ENCODE measurements around the gene MAP4K1.
A peak's percentile ranks its signal among the peaks of the same experiment; 100 is the strongest.
"Not testable (repeated sequence)": the region's sequence is repeated elsewhere in the genome, so short reads cannot be mapped to it uniquely, and the experiment has no call there.

Gene MAP4K1

DNA sequence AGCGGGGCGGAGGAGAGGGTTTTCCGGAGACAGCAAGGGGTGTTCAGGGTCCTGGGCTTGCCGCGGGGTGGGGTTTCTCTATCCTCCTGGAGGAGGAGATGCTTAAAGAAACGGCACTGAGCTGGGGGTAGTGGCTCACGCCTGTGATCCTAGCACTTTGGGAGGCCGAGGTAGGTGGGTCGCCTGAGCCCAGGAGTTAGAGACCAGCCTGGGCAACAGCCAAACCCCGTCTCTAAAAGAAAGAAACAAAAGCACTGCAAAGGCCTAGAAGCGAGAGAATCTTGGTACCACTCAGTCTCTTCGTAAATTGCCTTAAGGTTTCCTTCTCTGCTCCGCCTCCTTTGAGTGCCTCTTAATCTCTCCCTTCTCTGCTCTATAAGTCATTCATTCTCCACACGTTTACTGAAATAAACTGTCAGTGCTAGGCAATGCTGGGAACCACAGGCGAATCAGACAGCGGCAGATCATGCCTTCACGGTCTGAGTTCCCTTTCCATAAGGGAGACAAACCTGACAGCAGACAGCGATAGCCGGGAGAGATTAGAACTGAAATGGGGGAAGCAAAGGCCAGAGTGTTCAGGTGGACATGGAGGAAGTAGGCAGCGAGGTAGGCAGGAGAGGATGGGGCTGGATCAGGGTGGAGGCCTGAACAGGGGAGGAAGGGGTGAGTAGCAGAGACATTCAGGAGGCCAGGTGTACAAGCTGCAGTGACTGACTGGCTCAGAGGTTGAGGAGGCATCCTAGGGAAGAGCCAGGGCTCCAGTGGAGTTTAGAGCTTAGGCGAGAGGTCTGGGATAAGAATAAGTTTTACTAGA is 1.8 kb upstream of the MAP4K1 start:
- no peak for DNase-seq

DNA sequence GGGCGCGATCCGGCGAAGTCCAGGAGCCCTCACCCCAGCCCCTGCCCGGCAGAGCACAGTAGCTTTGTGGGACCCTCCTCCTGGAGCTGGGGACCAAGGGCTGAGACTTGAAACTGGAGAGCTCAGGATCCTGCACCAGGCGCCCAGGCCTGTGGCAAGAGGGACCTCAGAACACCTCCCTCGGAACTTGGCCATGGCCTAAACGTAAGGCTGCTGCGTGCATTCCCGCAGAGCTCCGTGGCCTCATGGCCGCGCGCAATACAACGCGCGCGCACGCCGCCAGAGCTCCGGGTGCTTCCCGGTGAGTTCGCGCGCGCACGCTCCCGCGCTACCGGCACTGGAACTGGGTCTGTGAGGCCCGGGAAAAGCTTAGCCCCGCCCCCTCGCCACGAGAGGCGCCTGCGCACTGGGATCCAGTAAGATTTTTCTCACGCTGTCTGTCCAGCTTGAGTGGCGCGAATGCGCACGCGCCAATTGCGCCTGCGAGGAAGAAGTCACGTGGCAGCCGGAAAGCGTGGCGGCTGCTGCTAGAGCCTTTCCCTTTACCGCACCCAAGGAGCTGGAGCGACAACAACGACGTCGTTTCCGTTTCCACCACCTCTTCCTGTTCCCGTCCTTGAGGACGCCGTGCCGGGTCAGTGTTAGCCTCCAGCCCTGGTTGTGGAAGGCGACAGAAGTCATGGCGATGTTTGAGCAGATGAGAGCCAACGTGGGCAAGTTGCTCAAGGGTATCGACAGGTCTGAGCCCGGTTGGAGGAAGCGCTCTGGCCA is 1.0 kb upstream of the MAP4K1 start, which contains the start of gene EIF3K:
EIF3K (plus strand) TSS at position 599 of the 771 bp plus-strand sequence; CDS start at position 680, 81 bp downstream.
- peak; percentile 97 for DNase-seq

DNA sequence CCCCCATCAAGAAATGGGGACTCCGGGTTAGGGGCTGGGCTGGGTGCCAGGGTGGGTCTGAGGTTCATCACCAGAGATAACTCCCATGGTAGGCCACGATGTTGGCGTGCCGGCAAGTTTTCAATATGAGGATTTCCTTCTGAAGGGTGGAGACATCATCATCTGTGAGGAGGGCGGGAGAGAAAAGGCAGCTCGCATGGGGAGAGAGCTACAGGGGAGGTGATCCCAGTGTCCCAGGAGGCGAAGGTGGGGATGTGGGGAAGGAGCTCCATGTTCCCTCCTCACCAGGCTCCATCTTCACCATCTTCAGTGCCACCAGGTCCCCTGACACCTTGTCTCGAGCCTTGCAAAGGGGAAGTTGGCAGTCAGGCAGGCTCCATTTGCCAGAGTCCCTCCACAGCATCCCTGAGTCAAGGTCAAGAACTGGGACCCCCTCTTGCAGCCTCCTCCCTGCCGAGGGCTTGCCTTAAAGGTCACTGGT is 430 bp downstream of the MAP4K1 start:
- DNase-seq, result no peak

DNA sequence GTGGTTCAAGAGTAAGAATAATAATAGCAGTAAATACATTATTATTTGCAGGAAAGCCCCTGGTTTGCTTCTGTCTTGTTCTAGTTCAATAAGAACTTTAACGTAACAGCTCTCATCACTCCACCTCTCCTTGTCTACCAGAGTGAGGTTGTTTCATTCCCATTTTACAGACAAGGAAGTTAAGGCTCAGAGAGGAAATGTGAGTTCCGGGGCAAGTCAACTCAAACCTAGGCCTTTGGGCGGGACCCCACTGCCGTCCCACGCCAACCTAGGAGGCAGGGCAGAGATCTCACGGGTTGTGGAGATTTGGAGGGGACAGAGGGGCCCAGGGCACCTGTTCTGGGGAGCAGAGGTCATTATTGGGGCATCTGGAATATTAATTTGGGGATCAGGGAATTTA is 1.5 kb downstream of the MAP4K1 start:
- DNase-seq, result no peak

DNA sequence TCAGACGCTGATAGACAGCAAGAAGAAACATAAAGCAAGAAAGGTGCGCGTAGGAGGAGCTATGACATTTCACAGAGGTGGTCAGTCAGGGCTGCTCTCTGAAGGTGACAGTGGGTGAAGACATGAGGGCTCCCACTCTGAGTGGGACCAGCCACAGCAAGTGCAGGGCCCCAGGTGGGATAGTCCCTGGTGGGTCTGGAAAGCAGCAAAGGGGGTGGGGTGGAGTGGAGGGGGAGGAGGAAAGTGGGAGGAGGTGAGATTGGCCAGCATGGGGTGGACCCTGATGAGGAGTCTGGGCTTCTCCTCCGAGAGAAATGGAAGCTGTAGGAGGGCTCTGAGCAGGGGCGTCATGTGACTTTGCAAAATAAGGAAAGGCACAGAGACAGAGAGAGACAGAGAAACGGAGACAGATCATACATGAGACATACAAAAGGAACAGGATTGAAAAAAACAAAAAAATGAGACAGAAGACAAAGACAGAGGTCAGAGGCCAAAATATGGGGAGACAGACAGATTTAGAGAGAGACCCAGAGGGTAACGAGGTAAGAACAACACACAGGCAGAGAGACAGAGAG is 2.7 kb downstream of the MAP4K1 start:
- DNase-seq, result no peak

DNA sequence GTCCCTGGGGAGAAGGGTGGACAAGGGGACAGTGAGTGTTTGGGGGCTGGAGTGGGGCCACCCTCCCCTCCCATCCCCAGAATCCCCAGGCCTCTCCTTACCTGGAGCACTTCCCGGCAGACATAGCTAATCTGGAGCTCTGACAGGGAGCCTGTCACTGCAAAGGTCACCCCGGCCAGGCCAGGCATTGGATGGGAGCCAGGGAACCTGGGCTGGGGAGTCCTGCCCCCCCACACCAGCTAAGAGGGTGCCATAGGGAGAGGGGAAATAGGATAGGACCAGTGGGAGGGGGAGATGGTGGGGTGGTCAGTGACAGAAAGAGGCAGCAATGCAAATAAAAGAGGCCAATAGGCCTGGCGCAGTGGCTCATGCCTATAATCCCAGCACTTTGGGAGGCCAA is 3.5 kb downstream of the MAP4K1 start:
- no peak for DNase-seq

DNA sequence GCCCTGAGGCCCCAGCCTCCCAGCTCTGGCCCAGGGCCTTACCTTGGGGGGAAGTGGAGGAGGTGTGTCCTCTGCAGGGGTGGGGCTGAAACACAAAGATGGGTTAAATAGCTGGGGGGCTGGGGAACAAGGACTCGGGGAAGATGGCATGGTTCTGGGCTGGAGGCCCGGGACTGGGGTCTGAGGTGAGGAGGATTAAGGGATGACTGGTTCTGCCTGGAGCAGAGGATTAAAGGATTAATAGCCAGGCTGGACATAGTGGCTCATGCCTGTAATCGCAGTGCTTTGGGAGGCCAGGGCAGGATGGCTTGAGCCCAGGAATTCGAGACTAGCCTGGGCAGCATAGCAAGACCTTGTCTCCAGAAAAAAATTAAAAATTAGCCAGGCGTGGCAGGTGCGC is 11.6 kb downstream of the MAP4K1 start:
- DNase-seq, result no peak

DNA sequence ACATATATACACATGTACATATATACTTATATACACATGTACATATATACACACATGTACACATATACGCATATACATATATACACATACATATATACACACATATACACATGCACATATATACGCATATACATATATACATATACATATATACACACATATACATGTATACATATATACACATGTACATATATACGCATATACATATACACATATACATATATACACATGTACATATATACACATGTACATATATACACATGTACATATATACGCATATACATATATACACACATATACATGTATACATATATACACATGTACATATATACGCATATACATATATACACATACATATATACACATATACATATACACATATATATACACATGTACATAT is 14.9 kb downstream of the MAP4K1 start:
- DNase-seq, result not testable (repeated sequence)

DNA sequence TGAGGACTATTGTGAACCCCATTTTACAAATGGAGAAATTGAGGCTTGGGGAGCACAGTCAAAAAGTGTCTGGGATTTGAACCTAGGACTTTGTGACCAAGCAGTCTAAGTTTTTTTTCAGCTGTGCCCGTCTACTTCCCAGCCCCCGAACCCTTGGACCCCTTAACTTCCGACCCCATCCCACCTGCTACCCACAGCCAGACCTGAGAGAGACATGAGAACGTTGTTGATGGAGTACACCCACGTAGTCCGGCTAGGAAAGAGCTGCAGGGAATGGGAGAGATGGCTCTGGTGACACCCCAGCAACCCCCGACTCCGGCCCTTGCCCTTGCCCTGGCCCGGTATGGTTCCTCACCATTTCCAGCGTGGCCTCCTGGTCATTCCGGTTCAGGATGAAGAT is 18.0 kb downstream of the MAP4K1 start:
- DNase-seq, result no peak

DNA sequence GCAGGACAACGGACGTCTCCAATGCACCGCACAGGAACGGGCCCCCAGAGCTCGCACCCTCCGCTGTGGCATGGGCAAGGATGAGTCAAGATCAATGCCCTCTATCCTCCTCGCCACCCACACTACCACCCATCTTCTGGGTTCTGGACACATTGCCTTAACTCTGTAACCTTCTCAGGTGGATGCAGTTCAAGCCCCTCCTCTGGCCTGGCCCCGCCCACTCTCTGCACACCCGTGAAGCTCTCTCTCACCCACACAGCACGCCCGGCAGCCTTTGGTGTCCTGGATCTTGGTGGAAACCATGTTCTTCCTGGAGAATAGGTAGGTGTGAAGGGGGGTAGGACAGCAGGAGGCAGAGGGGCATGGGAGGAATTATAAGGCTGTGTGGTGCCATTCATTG is 20.7 kb downstream of the MAP4K1 start:
- no peak for DNase-seq

DNA sequence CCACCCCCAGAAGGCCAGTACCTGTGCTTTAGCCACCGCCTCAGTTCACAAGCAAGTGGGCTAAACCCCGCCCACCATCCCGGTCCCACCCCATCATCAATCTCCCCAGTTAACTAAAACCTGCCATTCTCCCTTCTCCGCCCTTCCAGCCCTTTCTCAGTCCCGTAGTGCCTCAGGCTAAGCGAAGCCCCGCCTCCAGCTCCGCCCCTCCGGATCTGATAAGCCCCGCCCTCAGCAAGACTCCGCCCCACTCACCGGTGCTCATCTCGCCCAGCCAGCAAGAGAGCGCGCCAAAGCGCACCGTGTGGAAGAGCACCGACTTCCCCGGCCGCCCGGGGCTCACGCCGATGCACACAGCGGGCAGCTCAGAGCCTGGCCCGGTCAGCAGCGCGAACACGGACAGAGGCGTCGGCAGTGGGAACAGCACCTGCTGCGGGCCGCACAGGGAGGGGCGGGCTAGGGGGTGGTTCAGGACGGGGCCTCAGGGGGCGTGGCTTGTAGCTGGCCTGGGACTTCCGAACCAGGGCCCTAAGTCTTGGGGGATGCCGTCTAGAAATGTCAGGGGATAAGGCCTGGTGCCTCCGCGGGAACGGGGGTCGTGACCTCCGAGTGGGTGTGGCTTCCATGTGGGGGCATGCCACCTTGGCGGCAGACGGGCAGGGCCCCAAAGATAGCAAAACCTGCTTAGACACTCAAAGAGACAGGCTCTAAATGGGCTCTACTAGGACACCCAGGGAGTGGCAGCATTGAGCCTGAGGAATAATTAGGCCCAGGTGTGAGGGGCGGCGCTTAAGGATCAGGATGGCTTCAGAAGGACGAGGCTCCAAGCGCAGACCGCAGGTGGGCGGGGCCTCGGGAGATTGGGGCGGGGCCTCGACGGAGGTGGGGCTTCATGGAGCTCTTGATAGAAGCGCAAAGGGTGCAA is 21.4 kb downstream of the MAP4K1 start:
- no peak for DNase-seq

DNA sequence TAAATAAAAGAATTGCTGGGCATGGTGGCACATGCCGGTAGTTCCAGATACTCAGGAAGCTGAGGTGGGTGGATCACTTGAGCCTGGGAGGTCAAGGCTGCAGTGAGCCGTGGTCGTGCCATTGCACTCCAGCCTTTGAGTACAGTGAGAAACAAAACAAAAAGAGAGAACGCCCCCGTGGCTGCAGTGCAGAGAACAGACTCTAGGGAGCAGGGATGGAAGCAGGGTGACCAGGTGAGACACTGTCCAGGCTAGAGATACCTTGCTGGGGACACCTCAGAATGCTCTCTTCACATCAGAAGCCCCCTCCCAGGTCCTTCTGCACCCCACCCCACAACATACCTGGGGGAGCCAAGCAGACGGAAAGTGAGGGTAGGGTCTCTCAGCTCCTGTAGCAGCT is 24.8 kb downstream of the MAP4K1 start:
- DNase-seq, result no peak

DNA sequence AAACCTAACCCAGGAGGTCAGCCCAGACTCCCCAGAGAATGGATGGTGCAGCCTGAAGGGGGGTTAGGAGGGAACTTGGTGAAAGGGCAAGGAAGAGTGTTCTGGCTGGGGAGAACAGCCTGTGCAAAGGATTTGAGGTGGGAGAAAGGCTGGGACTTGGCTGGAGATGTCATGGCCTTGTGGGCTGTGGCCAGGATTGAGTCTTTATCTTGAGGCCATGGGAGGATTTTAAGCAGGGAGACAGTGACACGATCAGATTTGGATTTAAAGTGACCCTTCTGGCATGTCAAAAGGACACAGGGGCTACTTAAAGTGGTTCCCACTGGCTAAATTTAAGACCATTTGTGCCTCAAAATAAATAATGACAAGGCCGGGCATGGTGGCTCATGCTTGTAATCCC is 29.7 kb downstream of the MAP4K1 start:
- no peak for DNase-seq

DNA sequence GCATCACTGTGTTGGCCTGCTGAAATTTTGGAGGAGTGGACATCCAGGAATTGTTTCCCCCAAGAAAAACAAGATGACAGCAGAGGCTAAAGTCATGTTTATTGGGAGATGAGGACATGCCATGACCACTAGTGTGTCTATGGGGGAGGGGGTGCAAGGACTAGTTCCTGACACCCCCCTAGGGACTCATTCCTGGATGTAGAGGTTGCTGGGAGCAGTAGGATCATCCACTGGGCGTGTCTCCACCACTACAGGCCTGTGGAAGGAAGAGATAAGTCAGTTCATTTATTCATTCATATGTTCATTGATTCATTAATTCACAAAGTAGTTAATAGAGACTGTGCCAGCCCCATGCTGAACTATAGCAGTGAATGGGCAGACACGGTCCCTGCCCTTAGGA is 30.2 kb downstream of the MAP4K1 start:
- no peak for DNase-seq

DNA sequence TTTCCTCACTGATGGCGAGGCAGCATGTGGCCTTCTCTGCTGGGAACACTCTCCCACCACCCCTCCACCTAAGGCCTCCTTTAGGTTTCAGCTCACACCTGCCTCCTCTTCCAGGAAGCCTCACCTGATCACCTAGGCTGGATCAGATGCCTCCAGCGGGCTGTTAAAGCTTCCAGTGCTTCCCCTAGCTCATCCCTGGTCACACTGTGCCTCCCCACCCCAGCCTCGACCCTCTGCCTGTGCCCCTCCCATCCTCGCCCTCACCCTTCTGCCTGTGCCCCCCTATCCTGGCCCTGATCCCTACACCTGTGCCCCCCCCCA is 33.8 kb downstream of the MAP4K1 start:
- no peak for DNase-seq

DNA sequence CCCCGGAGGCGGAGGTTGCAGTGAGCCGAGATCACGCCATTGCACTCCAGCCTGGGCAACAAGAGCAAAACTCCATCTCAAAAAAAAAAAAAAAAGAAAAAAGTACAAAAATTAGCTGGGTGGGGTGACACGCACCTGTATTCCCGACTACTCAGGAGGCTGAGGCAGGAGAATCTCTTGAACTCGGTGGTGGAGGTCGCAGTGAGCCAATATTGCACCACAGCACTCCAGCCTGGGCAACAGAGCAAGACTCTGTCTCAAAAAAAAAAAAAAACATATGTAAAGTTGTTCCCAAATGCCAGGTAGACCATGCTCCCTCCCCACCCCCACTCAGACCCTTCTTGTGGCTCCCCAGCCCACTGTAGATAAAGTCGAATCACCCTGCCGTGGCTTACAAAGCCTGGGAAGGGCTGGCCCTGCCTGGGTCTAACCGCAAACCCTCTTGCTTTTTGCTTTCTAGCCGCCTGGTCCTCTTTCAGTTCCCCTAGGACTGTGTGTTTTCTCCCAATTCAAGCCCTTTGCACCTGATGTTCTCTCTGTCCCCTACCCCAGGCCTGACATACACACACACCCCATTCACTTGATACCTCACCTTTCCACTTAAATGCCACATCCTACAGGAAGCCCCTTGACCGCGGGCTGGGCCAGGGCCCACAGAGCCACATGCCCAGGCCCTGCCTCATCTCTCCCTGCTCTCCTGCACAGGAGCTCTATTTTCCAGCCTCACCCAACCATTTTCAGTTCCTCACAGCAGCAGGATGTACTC is 34.4 kb downstream of the MAP4K1 start:
- no peak for DNase-seq

DNA sequence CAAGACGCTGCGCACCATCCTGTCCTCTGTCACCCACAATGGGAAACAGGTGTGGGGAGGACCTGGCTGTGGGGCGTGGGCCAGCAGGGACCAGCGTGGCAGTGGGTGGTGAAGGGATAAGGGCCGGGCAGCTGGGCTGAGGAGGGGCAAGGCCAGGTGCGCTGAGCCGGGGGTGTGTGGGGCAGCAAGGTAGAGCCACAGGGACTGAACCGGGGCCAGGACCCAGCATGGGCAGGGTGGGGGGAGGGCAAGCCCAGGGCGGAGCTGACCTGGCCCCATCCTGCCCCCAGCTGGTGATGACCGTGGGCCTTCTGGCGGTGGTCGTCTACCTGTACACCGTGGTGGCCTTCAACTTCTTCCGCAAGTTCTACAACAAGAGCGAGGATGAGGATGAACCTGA is 37.7 kb downstream of the MAP4K1 start:
- no peak for DNase-seq

DNA sequence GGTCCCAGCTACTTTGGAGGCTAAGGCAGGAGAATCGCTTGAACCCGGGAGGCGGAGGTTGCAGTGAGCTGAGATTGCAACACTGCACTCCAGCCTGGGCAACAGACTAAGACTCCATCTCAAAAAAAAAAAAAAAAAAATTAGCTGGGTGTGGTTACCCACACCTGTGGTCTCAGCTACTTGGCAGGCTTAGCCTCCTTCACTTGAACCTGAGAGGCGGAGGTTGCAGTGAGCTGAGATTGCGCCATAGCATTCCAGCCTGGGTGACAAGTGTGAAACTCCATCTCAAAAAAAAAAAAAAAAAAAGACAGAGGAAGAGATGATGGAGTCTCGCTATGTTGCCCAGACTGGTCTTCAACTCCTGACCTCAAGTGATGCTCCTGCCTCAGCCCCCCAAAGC is 38.4 kb downstream of the MAP4K1 start:
- not testable (repeated sequence) for DNase-seq

DNA sequence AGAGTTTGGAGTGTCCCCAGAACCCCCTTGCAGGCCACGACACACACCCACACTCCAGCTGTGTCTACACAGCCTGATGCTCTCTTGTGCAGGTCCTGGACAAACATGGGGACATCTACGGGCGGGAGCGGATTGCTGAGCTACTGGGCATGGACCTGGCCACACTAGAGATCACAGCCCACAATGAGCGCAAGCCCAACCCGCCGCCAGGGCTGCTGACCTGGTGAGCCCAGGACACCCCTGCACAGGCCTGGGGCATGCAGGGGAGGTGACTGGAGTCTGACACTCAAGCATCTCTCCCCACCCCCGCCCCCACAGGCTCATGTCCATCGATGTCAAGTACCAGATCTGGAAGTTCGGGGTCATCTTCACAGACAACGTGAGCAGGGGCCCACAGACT is 39.9 kb downstream of the MAP4K1 start:
- no peak for DNase-seq

DNA sequence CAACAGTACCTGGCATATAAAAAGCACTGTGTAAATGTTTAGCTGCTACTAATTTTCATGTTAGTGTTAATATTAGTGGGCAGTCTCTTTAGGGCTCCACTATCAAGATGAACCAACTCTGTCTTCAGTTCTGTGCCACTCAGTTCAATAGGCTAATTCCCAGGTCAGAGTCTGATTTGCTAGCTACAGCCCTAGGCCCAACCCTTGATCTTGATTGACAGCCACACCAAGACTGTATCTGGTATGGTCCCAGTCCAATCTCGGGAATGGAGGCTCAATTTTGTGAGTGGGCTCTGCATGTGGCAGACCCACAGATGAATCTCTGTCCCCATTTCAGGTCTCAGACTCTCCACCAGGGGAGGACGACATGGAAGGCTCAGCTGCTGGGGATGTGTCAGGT is 46.1 kb downstream of the MAP4K1 start:
- DNase-seq, result no peak

DNA sequence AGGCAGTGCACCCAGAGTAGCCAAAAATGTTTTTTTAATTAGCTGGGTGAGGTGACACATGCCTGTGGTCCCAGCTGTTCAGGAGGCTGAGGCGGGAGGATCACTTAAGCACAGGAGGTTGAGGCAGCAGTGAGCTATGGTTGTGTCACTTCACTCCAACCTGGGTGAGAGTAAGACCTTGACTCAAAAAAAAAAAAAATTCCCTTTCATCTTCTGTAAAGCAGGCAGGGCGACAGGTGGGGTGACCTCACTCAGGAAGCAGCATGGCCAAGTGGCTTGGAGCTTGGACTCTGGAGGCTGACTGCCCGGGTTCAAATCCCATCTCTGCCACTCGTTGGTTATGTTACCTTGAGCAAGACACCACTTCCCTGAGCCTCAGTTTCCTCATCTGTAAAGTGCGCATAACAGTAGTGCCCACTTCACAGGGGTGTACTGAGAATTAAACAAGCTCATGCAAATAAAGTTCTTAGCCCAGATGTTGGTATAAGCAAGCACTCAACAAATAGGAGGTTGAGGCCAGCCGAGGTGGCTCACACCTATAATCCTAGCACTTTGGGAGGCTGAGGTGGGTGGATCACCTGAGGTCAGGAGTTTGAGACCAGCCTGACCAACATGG is 48.3 kb downstream of the MAP4K1 start:
- no peak for DNase-seq

DNA sequence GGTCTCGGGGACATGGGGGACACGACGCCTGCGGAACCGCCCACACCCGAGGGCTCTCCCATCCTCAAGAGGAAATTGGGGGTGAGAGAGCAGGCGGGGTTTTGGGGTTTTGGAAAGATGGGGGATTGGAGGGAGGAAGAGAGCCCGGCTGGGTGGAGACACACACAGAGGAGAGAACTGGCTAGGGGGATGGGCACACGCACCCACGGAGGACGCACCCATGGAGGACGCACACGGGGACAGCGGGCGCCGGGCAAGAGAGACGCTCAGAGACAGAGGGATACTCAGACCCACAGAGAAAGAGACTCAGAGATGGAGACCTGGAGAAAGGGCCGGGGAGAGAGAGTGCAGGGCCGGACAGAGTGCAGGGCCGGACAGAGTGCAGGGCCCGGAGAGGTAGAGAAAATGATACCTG is 52.1 kb downstream of the MAP4K1 start:
- no peak for DNase-seq

Data from activated T-cell treated with anti-CD3 and anti-CD28 coated beads for 4 hours (primary cell).